GM19035 (cell line): Measurements from ENCODE around the gene PAK1.
"Not testable (repeated sequence)": the region's sequence is repeated elsewhere in the genome, so short reads cannot be mapped to it uniquely, and the experiment has no call there.

Experiments
- ATAC-seq: cut with Tn5 transposase; IDR thresholded peaks from one replicate; pipeline ENCODE4 v1.9.1; 2021; ENCODE audit not compliant: unreplicated experiment

PAK1 gene

GRCh38 chr11:77473801-77474683, at the start of gene PAK1:
Gene PAK1, minus strand, starts transcription at chr11:77474094. Its CDS starts 81,574 bp downstream, at chr11:77392520.
- peak; percentile 67 for ATAC-seq

DNA sequence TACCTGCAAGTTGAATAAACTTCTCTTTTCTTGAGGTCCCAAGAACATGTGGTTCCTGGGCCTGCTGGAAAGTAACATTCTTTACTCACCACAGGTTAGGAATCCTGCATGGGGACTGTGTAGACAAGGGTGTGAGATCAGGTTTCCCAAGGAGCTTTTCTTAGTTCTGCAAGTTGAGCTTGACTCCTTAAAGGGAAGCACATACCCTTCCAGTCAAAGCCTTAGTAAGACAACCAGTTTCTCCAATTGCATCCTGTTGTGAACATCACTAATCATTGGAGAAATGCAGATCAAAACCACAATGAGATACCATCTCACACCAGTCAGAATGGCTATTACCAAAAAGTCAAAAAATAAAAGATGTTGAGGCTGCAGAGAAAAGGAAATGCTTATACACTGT, 48.3 kb upstream of the PAK1 start:
- no peak for ATAC-seq

- ATAC-seq = no peak
These were observed 46.0 kb upstream of the PAK1 start for GRCh38 chr11:77519847-77520246.

DNA sequence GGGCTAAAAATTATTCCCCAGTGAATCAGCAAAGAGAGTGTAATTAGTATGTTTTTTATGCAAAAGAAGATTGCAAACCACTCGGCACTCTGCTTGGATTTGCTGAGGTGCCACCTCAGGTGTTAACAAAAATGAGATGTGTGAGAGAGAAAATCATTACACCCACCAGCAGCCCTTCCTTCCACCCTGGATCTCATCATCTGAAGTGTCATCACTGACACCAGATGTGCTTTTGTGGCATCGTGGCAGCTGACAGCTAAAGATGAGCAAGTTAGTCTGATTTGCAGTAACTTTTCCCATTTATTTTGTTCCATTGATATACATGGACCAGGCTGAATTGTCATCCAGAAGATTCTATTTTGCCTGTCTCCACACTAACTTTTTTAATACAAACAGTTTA, 44.6 kb upstream of the PAK1 start:
- no peak for ATAC-seq

GRCh38 chr11:77517753-77518152, 43.9 kb upstream of the PAK1 start:
- ATAC-seq = no peak

GRCh38 chr11:77517226-77517625, 43.3 kb upstream of the PAK1 start:
- no peak for ATAC-seq

- no peak for ATAC-seq
These were observed 41.6 kb upstream of the PAK1 start for GRCh38 chr11:77515483-77515882.

GRCh38 chr11:77515063-77515462, 41.2 kb upstream of the PAK1 start:
- ATAC-seq = no peak

- no peak for ATAC-seq
These were observed 38.2 kb upstream of the PAK1 start for GRCh38 chr11:77512092-77512491.

GRCh38 chr11:77510851-77511250, 37.0 kb upstream of the PAK1 start:
- no peak for ATAC-seq

DNA sequence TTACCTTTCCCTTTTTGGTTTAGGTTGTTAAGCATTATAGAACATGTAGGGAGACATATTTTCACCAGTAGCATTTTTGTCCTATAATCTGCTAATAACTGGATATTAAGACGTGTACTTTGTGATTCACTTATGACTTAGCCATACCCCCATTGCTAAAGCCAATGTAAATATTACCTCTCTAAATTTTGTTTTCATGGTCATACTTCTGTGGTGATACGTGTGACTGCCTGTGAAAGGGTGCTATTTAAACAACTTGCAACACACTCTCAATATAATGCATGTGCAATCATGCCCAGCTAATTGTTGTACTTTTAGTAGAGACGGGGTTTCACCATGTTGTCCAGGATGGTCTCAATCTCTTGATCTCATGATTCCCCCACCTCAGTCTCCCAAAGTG, 36.2 kb upstream of the PAK1 start:
- no peak for ATAC-seq

- ATAC-seq = no peak
These were observed 34.1 kb upstream of the PAK1 start for GRCh38 chr11:77508019-77508418.

GRCh38 chr11:77506857-77507256, 33.0 kb upstream of the PAK1 start:
- no peak for ATAC-seq

DNA sequence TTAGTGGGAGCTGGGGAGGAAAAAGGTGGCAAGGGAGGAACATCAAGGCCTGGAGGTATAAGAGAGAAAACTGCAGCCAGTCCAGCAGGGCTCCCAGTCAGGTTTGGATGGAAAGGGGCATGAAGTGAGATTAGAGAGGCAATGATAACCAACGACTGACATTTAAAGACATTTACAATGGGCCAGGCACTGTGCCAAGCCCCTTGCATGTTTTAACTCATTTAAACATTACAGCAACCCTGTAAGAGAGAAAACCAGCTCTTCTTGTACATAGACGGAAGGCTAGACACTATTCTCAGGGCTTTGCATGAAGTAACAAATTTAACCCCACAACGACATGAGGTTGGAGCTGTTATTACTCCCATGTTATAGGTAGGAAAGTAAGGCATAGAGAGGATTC, 32.1 kb upstream of the PAK1 start:
- no peak for ATAC-seq

- no peak for ATAC-seq
These were observed 29.1 kb upstream of the PAK1 start for GRCh38 chr11:77503006-77503405.

GRCh38 chr11:77502346-77502905, 28.5 kb upstream of the PAK1 start:
- ATAC-seq = no peak

GRCh38 chr11:77501758-77502157, 27.9 kb upstream of the PAK1 start:
- ATAC-seq = no peak

GRCh38 chr11:77497368-77497767, 23.5 kb upstream of the PAK1 start:
- ATAC-seq = no peak

DNA sequence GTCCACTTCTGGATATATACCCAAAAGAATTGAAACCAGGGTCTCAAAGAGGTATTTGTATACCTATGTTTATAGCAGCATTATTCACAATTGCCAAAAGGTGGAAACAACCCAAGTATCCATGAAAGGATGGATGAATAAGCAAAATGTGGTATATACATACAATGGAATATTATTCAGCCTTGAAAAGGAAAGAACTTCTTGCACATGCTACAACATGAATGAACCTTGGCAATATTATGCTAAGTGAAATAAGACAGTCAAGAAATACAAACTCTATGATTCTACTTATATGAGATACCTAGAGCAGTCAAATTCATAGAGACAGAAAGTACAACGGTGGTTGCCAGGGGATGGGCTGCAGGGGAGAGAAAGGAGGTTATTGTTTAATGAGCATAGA, 21.6 kb upstream of the PAK1 start:
- no peak for ATAC-seq

DNA sequence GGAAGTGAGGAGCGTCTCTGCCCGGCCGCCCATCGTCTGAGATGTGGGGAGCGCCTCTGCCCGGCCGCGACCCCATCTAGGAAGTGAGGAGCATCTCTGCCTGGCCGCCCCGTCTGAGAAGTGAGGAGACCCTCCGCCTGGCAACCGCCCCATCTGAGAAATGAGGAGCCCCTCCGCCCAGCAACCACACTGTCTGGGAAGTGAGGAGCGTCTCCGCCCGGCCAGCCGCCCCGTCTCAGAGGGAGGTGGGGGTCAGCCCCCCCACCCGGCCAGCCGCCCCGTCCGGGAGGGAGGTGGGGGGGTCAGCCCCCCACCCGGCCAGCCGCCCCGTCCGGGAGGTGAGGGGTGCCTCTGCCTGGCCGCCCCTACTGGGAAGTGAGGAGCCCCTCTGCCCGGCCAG, 16.1 kb upstream of the PAK1 start:
- ATAC-seq = not testable (repeated sequence)

DNA sequence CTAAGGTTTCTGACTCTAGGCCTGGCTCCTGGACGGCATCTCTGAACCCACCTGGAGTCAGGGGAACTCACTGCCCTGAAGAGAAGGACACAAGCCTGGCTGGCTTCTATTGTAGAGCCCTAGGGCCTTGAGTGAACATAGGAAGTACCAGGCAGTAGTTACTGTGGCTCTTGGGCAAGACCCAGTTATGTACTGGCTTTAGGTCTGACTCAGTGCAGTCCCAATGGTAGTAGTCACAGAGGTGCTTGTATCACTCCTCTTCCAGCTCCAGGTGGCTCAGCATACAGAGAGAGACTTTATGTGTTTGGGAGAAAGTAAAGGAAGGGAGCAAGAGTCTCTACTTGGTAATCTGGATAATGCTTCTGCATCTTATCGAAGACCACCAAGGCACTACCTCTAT, 13.9 kb upstream of the PAK1 start:
- no peak for ATAC-seq

DNA sequence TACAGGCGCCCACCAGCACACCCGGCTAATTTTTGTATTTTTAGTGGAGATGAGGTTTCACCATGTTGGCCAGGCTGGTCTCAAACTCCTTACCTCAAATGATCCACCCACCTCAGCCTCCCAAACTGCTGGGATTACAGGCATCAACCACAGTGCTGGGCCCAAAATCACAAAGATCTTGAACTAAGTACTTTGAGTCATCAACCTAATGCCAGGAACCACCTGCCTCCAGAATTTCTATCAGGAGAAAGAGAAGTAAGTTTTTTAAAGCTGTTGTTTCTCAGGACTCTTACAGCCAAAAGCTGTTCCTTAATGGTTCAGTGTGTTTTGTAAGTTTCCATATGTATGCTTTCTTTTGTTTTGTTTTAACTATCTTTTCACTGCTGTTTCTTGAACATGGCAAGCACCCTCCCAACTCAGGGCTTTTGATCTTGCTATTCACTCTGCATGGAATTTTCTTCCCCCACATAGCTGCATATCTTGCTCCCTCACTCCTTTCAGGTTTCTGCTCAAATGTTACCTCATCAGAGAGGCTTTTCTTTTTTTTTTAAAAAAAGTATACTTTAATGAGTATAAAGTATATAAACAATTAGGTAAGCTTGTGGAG, 6.0 kb upstream of the PAK1 start:
- ATAC-seq = no peak
